ENCODE measurements around the gene CDX2.

The CDX2 gene

GRCh38 chr13:27915301-27916207 is 53.6 kb downstream of the CDX2 start:
- DNase-seq: no peak

GRCh38 chr13:27913160-27913559 is 56.0 kb downstream of the CDX2 start:
- no peak for DNase-seq

GRCh38 chr13:27911521-27911920 is 57.6 kb downstream of the CDX2 start:
- DNase-seq: no peak
